Coronary artery (tissue), 2 donors: ENCODE data around the gene AGRP.

Experiments
- DNase-seq: peaks from one replicate; pipeline ENCODE4 v3.0.0-alpha.2; 2017; ENCODE audit warnings: low spot score
- H3K27ac ChIP-seq, 2 donors: fragments of 200-600 bp; sonication (generic); one replicate each; pipeline ENCODE4 v1.5.1; 2016 to 2019
- H3K4me3 ChIP-seq: fragments of 200-600 bp; sonication (generic); 2 replicates; pipeline ENCODE4 v1.5.1; 2016; ENCODE audit warnings: mild to moderate bottlenecking, moderate library complexity
- TF ChIP-seq, protein P1 (sequence below): fragments of 200-600 bp; sonication (generic); IDR thresholded peaks from one replicate; pipeline ENCODE4 v1.5.1; 2019; ENCODE audit warnings: antibody characterized with exemption

The AGRP gene

DNA sequence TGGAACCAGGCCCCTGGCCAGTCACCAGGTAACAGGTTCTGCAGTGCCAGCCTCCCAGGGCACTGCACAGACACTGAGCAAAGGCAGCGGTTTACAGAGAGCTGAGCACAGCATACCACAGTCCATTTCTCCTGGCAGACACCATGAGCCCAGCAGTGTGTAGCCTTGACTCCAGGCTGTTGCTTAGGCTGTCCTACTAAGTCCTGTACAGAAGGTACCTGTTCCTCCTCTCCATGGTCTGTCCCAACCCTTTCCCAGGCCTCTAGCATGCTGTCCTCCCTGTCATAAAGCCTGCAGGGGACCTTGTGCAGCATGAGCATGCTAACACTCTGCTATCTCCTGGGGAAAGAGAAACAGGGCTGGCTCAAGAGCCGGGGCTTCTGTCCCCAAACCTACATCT is 22.4 kb downstream of the AGRP start:
- Histone ChIP-seq H3K4me3 (no peak overlapping the region), H3K27ac (peak overlapping the region in 1 of 2 donors; percentile 73)
- DNase-seq, result no peak
- TF ChIP-seq, protein P1, sequence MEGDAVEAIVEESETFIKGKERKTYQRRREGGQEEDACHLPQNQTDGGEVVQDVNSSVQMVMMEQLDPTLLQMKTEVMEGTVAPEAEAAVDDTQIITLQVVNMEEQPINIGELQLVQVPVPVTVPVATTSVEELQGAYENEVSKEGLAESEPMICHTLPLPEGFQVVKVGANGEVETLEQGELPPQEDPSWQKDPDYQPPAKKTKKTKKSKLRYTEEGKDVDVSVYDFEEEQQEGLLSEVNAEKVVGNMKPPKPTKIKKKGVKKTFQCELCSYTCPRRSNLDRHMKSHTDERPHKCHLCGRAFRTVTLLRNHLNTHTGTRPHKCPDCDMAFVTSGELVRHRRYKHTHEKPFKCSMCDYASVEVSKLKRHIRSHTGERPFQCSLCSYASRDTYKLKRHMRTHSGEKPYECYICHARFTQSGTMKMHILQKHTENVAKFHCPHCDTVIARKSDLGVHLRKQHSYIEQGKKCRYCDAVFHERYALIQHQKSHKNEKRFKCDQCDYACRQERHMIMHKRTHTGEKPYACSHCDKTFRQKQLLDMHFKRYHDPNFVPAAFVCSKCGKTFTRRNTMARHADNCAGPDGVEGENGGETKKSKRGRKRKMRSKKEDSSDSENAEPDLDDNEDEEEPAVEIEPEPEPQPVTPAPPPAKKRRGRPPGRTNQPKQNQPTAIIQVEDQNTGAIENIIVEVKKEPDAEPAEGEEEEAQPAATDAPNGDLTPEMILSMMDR, result no peak

DNA sequence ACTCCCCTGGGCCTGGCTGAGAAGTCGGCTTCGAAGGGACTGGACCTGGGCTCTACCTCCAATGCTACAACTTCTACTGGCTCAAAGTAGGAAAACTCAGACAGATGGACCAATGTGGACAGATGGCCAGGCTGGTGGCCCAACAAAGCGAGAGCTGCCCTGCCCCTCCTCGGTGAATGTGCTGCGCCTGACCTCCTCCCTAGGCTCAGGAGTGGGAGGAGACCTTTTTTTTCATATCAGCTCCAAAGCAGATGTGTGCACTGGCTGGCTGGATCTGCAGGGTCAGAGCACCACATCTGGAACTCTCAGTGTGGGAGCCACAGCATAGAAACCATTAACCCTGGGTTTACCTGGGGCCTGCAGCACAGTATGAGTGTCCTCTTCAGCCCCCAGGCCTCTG is 23.2 kb downstream of the AGRP start:
- TF ChIP-seq, protein P1, result no peak
- no peak for DNase-seq
- no peak overlapping the region for H3K4me3 ChIP-seq
- peak overlapping the region; percentile 50 to 73 for H3K27ac ChIP-seq

DNA sequence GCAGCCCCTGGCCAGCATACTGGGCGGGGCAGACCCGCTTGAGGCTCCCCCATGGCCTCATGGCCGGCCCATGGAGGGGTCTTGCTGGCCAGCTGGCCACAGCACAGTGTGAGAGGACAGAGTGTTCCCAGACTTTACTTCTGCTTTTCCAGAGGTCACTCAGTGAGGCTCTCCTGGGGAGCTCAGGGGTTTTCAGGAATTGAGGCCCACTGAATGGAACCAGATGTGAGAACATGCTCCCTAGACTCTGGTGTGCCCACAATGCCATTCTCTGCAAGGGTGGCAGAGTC is 23.5 kb downstream of the AGRP start:
- H3K4me3 ChIP-seq, result no peak overlapping the region
- TF ChIP-seq, protein P1, result no peak
- peak overlapping the region; percentile 50 to 73 for H3K27ac ChIP-seq
- no peak for DNase-seq

DNA sequence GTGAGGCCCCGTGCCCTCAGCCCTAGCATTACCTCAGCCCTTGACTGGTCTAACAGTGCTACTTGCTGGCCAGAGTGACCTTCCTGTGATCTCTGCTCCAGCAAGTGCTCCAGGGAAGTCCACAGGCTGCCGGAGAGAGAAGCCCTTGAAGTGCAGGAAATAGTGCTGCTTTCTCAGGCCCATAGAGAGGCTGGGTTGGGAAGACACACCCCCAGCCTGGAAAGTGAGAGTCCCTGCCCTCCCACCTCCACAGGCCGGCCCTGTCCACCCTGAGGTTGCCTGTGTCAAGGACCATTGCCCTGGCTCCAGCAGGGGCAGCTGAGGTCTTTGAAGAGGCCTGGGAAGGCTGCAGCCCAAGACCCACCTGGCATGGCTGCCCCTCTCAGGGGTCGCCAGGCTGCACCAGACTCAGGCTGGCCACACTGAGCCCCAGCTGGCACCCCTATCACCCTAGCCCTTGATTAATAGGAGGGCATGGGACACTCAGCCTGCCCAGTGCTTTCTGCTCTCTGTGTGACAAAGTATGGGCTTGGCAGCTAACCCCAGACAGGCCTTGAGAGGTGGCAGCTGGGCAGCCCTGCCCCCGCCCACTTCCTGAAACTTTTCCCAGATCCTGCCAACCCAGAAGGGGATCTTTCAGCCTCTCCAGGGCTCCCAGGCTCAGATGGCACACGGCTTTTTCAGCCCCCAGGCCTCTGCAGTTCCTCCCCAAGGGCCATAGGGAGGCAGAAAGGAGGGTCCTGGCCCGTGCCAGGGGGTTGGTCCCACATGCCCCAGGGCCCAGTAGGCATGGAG is 24.1 kb downstream of the AGRP start:
- no peak for DNase-seq
- TF ChIP-seq, protein P1, result no peak
- Histone ChIP-seq H3K27ac (peak overlapping the region; percentile 50 to 73), H3K4me3 (peak overlapping the region; percentile 31)

DNA sequence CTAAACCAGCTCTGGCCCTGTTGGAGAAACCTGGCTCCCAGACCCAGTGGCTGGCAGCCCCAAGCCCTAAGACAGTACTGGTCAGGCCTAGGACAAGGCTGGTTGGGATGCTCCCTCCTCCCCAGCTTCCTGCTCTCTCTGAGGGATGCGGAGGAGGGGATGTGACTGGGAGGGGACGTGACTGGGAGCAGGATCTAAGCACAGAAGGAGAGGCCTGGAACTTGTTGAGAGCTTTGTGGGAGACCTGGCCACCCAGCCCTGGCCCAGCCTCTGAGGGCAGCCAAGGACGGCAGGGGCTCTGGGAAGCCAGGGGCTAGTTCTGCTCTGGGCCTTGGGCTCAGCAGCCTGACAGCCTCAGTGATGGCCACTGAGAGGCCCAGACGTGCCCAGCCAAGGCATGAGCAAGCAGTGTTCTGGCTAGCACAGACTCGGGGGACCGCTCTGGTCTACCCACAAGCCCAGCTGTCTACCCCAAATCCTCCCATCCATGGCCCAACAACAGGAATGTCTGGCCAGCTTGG is 25.2 kb downstream of the AGRP start:
- Histone ChIP-seq H3K27ac (peak overlapping the region; percentile 50 to 73), H3K4me3 (no peak overlapping the region)
- TF ChIP-seq, protein P1, result no peak
- no peak for DNase-seq

DNA sequence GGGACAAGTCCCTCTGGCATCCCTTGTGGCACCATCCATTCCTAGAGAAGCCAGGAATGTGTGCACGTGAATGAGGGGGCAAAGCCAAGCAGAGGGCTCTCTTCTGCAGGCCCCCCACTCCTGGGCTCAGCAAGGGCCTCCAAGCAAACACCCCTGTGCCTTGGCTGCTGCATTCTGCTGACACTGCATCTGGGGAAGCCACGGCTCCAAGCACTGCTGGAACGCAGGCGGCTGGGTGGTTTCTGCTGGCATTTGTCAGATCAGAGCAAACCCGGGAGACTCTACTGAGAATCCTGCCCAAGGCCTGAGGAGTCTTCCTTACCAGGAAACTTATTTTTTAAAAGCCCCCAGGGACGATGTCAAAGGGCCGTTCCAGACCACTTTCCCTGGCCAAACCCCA is 25.7 kb downstream of the AGRP start:
- Histone ChIP-seq H3K4me3 (no peak overlapping the region), H3K27ac (peak overlapping the region in 1 of 2 donors; percentile 73)
- TF ChIP-seq, protein P1, result no peak
- DNase-seq, result no peak
